WTC11 (cell line): ENCODE results near the gene HCFC1. TPM values are rescaled to one million over a fixed set of nuclear protein-coding genes. Genes with fewer than 3 reads are reported as not detected.

Source experiments
- ATAC-seq: fragments of 200-7000 bp; cut with Tn5 transposase; 2 replicates; pipeline ENCODE4 v1.10.0; 2021; ENCODE audit warnings: mild to moderate bottlenecking, moderate library complexity
- CTCF ChIA-PET: fragments of 300-600 bp; sonication (Branson Sonifier 250); formaldehyde crosslinking; loops from one replicate; lab custom pipeline; 2021; ENCODE audit warnings: antibody characterized with exemption; lab: Charles Lee
- POLR2A ChIA-PET: fragments of 350-600 bp; sonication (Branson Sonifier 250); formaldehyde crosslinking; loops from one replicate; lab custom pipeline; 2021; ENCODE audit warnings: antibody characterized with exemption; lab: Charles Lee
- DNase-seq: peaks from one replicate; pipeline ENCODE4 v3.0.0; 2021; ENCODE audit warnings: low spot score
- H3K27ac Mint-ChIP-seq: 2 replicates; pipeline ENCODE4 v1.8.0; 2021; ENCODE audit warnings: mixed read lengths
- H3K27me3 Mint-ChIP-seq: 2 replicates; pipeline ENCODE4 v1.8.0; 2021; ENCODE audit warnings: low read depth, mild to moderate bottlenecking, moderate library complexity, mixed read lengths
- H3K36me3 Mint-ChIP-seq: 2 replicates; pipeline ENCODE4 v1.8.0; 2021; ENCODE audit warnings: mixed read lengths
- H3K4me1 Mint-ChIP-seq: 2 replicates; pipeline ENCODE4 v1.8.0; 2022; ENCODE audit warnings: mixed read lengths
- H3K4me3 Mint-ChIP-seq: 2 replicates; pipeline ENCODE4 v1.8.0; 2021; ENCODE audit warnings: mild to moderate bottlenecking, moderate library complexity, mixed read lengths
- H3K9me3 Mint-ChIP-seq: 2 replicates; pipeline ENCODE4 v1.8.0; 2021; ENCODE audit warnings: mixed read lengths
- CBFB ChIP-seq: sonication (generic); formaldehyde crosslinking; IDR thresholded peaks from 2 replicates; pipeline ENCODE4 v1.8.1; 2022; ENCODE audit warnings: mild to moderate bottlenecking, low read depth, missing genetic modification reagents
- CREB1 ChIP-seq: sonication (generic); formaldehyde crosslinking; IDR thresholded peaks from 2 replicates; pipeline ENCODE4 v1.8.0; 2023; ENCODE audit warnings: mild to moderate bottlenecking, missing genetic modification reagents
- FOXP1 ChIP-seq: sonication (generic); formaldehyde crosslinking; IDR thresholded peaks from 2 replicates; pipeline ENCODE4 v1.8.0; 2022; ENCODE audit warnings: missing genetic modification reagents, mild to moderate bottlenecking, moderate library complexity, borderline replicate concordance
- IRF2 ChIP-seq: sonication (generic); formaldehyde crosslinking; IDR thresholded peaks from 2 replicates; pipeline ENCODE4 v1.8.0; 2022; ENCODE audit warnings: low read depth, missing genetic modification reagents, borderline replicate concordance
- JUN ChIP-seq: sonication (generic); formaldehyde crosslinking; IDR thresholded peaks from 2 replicates; pipeline ENCODE4 v1.8.0; 2023; ENCODE audit warnings: mild to moderate bottlenecking, missing genetic modification reagents
- MYBL2 ChIP-seq: sonication (generic); formaldehyde crosslinking; IDR thresholded peaks from 2 replicates; pipeline ENCODE4 v1.8.1; 2023; ENCODE audit warnings: mild to moderate bottlenecking, moderate library complexity, missing genetic modification reagents
- SP1 ChIP-seq: sonication (generic); formaldehyde crosslinking; conservative IDR thresholded peaks from 2 replicates; pipeline ENCODE4 v1.8.1; 2022; ENCODE audit warnings: missing genetic modification reagents
- total RNA-seq: library from RNA; stranded (reverse); gene quantifications from 3 replicates; pipeline ENCODE4 v1.2.3, GENCODE V29; 2021
- TF ChIP-seq, protein P1 (sequence below): sonication (generic); formaldehyde crosslinking; IDR thresholded peaks from 2 replicates; pipeline ENCODE4 v1.8.1; 2023; ENCODE audit warnings: mild to moderate bottlenecking, missing genetic modification reagents, moderate library complexity
- TF ChIP-seq, protein P2 (sequence below): fragments of 250-450 bp; sonication (Bioruptor Pico); IDR thresholded peaks from 2 replicates; pipeline ENCODE4 v1.9.0; 2021; ENCODE audit warnings: mild to moderate bottlenecking
- TF ChIP-seq, protein P3 (sequence below): sonication (generic); formaldehyde crosslinking; IDR thresholded peaks from 2 replicates; pipeline ENCODE4 v1.8.0; 2022; ENCODE audit warnings: mild to moderate bottlenecking, missing genetic modification reagents
- TF ChIP-seq, protein P4 (sequence below): fragments of 250-450 bp; sonication (Bioruptor Pico); conservative IDR thresholded peaks from 2 replicates; pipeline ENCODE4 v1.9.0; 2021; ENCODE audit warnings: mild to moderate bottlenecking
- TF ChIP-seq, protein P5 (sequence below): fragments of 250-450 bp; sonication (Bioruptor Pico); IDR thresholded peaks from 2 replicates; pipeline ENCODE4 v1.9.0; 2021; ENCODE audit warnings: moderate library complexity, mild to moderate bottlenecking, inconsistent platforms, borderline replicate concordance
- TF ChIP-seq, protein P6 (sequence below): sonication (generic); formaldehyde crosslinking; conservative IDR thresholded peaks from 2 replicates; pipeline ENCODE4 v1.8.1; 2022; ENCODE audit warnings: mild to moderate bottlenecking, missing genetic modification reagents
- TF ChIP-seq, protein P7 (sequence below): sonication (generic); formaldehyde crosslinking; IDR thresholded peaks from 2 replicates; pipeline ENCODE4 v1.8.0; 2022; ENCODE audit warnings: missing genetic modification reagents

The HCFC1 gene
- total RNA-seq, 1 experiment from 2014 or later, result 130 TPM

DNA sequence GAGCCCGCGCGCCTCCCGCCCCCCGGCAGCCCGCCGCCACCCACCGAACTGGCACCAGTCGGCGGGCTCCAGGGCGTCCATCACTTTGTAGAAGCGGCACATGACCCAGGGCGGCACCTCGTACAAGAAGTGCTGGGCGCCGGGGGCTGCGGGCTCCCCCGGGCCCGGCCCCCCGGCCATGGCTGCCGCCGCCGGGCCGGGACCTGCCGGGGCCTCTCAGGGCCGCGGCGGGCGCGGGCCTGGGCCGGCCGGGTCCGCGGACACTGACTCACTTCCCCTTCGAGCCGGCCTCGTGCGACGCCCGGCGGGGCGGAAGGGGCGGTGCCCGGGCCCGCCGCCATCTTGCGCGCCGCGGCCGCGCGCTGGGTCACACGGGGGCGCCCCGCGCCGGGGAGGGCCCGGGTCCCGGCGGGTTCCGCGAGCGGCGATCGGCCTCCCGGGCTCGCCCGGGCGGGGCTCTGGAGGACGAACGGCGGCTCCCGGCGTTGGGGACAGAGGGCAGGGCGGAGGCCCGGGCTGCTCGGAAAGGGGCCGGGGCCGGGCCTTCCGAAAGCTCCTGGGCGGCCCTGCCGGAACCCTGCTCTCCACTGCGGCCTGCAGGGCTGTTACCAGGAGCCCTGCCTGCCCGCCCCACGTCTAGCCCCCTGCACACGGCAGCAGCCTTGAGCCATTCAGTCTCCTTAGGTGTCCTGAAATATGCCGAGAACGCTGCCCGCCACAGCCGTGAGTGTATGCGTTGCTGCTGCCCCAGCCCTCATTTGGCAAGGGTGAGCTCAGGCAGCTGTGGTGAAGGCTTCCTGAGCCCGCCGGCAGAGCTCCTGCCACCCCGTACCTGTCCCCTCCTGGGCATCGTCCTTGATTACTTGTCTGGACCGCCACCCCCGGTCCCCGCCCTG lies 48.3 kb upstream of the HCFC1 start, which contains the start of gene IRAK1:
TSS of gene IRAK1 (minus strand) at position 270 of the 896 bp plus-strand sequence. CDS start at position 180, 90 bp downstream.
- ATAC-seq (peak; percentile 52), DNase-seq (peak; percentile 34)
- Mint-ChIP-seq H3K36me3 (peaks cover 5% of the 10 kb centered on the region), H3K27me3 (no peaks in the 10 kb centered on the region), H3K9me3 (no peaks in the 10 kb centered on the region), H3K4me1 (peaks cover 31% of the 10 kb centered on the region), H3K27ac (peak within 1 kb of the TSS; percentile 57; the same call in 1 of the 2 replicates), H3K4me3 (peak within 1 kb of the TSS; percentile 67)
- ChIA-PET CTCF (no interaction called here), POLR2A (no interaction called here)
- TF ChIP-seq, protein P1, sequence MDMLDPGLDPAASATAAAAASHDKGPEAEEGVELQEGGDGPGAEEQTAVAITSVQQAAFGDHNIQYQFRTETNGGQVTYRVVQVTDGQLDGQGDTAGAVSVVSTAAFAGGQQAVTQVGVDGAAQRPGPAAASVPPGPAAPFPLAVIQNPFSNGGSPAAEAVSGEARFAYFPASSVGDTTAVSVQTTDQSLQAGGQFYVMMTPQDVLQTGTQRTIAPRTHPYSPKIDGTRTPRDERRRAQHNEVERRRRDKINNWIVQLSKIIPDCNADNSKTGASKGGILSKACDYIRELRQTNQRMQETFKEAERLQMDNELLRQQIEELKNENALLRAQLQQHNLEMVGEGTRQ, result peak; percentile 10; the same call in 1 of the 2 replicates
- TF ChIP-seq IRF2, result no peak

DNA sequence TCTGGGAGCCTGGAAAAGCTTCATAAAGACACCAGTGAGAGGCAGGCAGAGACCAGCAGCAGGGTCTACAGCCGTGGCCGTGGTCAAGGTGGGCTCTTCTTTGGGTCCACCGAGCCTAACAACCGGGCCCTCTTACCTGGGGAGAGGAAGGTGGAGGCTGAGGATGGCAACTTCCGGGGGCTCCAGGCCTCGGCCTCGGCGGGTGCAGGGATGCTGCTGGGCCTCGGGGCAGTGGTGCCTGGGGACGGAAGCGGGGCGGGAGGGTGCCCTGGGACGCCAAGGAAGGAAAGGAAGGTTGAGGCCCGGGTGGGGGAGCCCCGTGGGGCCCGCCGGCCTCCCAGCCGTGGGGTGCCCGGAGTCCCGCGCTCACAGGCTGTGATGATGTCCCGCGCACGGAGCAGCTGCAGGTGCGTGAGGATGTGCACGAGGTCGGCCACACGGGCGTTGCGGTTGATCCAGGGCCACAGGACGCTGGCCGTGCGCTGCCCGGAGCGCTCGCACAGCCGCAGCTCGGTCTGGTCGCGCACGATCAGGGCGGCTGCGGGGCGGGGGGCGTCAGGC lies 47.5 kb upstream of the HCFC1 start:
- POLR2A ChIA-PET, result no interaction called here
- DNase-seq, result no peak
- Mint-ChIP-seq H3K27me3 (no peaks in the 10 kb centered on the region), H3K27ac (0 out of 2 replicates have a peak overlapping the region, but pooled peaks have one; percentile 36), H3K36me3 (peaks cover 5% of the 10 kb centered on the region), H3K9me3 (no peaks in the 10 kb centered on the region), H3K4me1 (peaks cover 31% of the 10 kb centered on the region), H3K4me3 (peak overlapping the region; percentile 58)
- no peak for TF ChIP-seq CBFB
- CTCF ChIA-PET, result no interaction called here
- no peak for ATAC-seq

DNA sequence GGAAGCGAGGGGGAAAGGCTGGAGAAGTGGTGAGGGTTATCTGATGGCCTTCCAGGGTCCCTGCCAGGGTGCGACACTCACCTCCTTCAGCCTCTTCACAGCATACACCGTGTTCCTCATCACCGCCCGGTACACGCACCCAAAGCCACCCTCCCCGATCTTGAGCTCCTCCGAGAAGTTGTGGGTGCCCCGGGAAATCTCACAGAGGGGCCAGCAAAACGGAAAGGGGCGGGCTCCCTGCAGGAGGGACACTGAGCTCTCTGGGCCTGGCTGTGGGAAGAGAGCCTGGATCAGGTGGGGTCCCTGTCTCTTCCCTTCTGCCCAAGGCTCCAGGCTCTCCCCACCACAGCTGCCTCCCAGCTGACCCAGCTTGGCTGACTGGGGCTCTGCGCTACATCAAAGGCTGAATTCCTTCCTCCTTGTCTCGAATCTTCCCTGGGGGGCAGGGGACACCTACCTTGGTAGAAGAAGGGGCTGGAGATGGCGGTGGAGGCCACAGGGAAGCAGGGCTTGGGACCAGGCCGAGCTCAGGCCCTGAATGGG lies 47.0 kb upstream of the HCFC1 start:
- ATAC-seq, result no peak
- H3K9me3 Mint-ChIP-seq, result no peaks in the 10 kb centered on the region
- H3K27ac Mint-ChIP-seq, result 0 out of 2 replicates have a peak overlapping the region, but pooled peaks have one; percentile 36
- peaks cover 31% of the 10 kb centered on the region for H3K4me1 Mint-ChIP-seq
- peaks cover 5% of the 10 kb centered on the region for H3K36me3 Mint-ChIP-seq
- CTCF ChIA-PET, result no interaction called here
- no peaks in the 10 kb centered on the region for H3K27me3 Mint-ChIP-seq
- no peak for DNase-seq
- peak overlapping the region; percentile 58 for H3K4me3 Mint-ChIP-seq
- POLR2A ChIA-PET, result no interaction called here
- no peak for TF ChIP-seq SP1 (CRISPR knock-in tag)
- TF ChIP-seq, protein P2, sequence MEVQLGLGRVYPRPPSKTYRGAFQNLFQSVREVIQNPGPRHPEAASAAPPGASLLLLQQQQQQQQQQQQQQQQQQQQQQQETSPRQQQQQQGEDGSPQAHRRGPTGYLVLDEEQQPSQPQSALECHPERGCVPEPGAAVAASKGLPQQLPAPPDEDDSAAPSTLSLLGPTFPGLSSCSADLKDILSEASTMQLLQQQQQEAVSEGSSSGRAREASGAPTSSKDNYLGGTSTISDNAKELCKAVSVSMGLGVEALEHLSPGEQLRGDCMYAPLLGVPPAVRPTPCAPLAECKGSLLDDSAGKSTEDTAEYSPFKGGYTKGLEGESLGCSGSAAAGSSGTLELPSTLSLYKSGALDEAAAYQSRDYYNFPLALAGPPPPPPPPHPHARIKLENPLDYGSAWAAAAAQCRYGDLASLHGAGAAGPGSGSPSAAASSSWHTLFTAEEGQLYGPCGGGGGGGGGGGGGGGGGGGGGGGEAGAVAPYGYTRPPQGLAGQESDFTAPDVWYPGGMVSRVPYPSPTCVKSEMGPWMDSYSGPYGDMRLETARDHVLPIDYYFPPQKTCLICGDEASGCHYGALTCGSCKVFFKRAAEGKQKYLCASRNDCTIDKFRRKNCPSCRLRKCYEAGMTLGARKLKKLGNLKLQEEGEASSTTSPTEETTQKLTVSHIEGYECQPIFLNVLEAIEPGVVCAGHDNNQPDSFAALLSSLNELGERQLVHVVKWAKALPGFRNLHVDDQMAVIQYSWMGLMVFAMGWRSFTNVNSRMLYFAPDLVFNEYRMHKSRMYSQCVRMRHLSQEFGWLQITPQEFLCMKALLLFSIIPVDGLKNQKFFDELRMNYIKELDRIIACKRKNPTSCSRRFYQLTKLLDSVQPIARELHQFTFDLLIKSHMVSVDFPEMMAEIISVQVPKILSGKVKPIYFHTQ (CRISPR knock-in tag), result no peak
- TF ChIP-seq, protein P3, sequence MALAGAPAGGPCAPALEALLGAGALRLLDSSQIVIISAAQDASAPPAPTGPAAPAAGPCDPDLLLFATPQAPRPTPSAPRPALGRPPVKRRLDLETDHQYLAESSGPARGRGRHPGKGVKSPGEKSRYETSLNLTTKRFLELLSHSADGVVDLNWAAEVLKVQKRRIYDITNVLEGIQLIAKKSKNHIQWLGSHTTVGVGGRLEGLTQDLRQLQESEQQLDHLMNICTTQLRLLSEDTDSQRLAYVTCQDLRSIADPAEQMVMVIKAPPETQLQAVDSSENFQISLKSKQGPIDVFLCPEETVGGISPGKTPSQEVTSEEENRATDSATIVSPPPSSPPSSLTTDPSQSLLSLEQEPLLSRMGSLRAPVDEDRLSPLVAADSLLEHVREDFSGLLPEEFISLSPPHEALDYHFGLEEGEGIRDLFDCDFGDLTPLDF (CRISPR knock-in tag), result no peak
- TF ChIP-seq CREB1 (CRISPR knock-in tag), result no peak
- TF ChIP-seq, protein P4, sequence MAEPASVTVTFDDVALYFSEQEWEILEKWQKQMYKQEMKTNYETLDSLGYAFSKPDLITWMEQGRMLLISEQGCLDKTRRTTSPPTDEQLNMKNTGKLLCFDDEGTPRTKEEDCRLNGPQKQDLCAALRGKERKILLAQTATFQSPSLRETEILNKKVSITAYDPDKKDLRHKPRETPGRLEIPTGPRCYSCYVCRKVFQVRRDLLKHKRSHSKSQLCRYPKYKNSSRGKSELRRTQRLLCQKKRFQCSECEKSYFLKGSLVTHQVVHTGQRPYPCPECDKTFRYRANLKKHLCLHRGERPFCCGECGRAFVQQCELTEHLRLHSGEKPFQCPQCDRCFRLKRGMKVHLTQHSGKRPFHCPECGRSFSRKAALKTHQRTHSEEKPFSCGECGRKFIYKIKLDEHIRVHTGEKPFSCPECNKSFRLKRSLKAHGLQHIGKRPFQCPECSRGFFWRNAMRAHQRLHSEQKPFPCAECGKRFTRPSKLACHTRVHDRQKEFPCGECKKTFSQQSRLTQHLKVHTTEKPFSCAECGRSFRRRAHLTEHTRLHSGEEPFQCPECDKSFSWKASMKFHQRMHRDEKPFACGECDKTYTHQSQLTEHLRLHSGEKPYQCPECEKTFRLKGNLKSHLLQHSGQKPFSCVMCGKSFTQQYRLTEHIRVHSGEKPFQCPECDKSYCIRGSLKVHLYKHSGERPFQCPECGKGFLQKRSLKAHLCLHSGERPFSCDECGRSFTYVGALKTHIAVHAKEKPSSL (CRISPR knock-in tag), result no peak
- TF ChIP-seq, protein P5, sequence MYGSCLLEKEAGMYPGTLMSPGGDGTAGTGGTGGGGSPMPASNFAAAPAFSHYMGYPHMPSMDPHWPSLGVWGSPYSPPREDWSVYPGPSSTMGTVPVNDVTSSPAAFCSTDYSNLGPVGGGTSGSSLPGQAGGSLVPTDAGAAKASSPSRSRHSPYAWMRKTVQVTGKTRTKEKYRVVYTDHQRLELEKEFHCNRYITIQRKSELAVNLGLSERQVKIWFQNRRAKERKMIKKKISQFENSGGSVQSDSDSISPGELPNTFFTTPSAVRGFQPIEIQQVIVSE (CRISPR knock-in tag), result no peak
- TF ChIP-seq FOXP1 (CRISPR knock-in tag), result no peak
- TF ChIP-seq, protein P6, sequence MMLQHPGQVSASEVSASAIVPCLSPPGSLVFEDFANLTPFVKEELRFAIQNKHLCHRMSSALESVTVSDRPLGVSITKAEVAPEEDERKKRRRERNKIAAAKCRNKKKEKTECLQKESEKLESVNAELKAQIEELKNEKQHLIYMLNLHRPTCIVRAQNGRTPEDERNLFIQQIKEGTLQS (CRISPR knock-in tag), result no peak
- TF ChIP-seq MYBL2 (CRISPR knock-in tag), result no peak
- TF ChIP-seq JUN, result no peak
- TF ChIP-seq, protein P7, sequence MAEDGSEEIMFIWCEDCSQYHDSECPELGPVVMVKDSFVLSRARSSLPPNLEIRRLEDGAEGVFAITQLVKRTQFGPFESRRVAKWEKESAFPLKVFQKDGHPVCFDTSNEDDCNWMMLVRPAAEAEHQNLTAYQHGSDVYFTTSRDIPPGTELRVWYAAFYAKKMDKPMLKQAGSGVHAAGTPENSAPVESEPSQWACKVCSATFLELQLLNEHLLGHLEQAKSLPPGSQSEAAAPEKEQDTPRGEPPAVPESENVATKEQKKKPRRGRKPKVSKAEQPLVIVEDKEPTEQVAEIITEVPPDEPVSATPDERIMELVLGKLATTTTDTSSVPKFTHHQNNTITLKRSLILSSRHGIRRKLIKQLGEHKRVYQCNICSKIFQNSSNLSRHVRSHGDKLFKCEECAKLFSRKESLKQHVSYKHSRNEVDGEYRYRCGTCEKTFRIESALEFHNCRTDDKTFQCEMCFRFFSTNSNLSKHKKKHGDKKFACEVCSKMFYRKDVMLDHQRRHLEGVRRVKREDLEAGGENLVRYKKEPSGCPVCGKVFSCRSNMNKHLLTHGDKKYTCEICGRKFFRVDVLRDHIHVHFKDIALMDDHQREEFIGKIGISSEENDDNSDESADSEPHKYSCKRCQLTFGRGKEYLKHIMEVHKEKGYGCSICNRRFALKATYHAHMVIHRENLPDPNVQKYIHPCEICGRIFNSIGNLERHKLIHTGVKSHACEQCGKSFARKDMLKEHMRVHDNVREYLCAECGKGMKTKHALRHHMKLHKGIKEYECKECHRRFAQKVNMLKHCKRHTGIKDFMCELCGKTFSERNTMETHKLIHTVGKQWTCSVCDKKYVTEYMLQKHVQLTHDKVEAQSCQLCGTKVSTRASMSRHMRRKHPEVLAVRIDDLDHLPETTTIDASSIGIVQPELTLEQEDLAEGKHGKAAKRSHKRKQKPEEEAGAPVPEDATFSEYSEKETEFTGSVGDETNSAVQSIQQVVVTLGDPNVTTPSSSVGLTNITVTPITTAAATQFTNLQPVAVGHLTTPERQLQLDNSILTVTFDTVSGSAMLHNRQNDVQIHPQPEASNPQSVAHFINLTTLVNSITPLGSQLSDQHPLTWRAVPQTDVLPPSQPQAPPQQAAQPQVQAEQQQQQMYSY (CRISPR knock-in tag), result no peak
